Naive thymus-derived CD8-positive, alpha-beta T cell (primary cell): ENCODE measurements around the gene NEK7. TPM values are rescaled to one million over a fixed set of nuclear protein-coding genes. Genes with fewer than 3 reads are reported as not detected.
"Not testable (repeated sequence)": the region's sequence is repeated elsewhere in the genome, so short reads cannot be mapped to it uniquely, and the experiment has no call there.

Source experiments
- ATAC-seq, 2 donors: fragments of 150-1000 bp; cut with Tn5 transposase in 1 of 2; sonication (Bioruptor Pico), chemical (Tn5 transposase) in 1 of 2; 1 replicate in 1 of 2; 2 replicates in 1 of 2; pipeline ENCODE4 v1.10.0; 2021; ENCODE audit warnings: mild to moderate bottlenecking in 2 of 2, moderate library complexity in 2 of 2
- POLR2A ChIA-PET: fragments of 350-600 bp; sonication (Branson Sonifier 250); formaldehyde crosslinking; loops from one replicate; lab custom pipeline; 2021; ENCODE audit warnings: antibody characterized with exemption; lab: Charles Lee
- DNase-seq, 10 donors: peaks; one replicate each; pipeline versions ENCODE4 v3.0.0 to v3.0.0-alpha.2; 2020 to 2022
- H3K27ac Mint-ChIP-seq, 10 donors: one replicate each; pipeline ENCODE4 v1.8.0; 2020 to 2022; ENCODE audit warnings: mild to moderate bottlenecking in 10 of 10, mixed read lengths in 10 of 10, moderate library complexity in 4 of 10, inconsistent platforms in 1 of 10
- H3K27me3 Mint-ChIP-seq, 5 donors: one replicate each; pipeline ENCODE4 v1.8.0; 2021 to 2022; ENCODE audit warnings: mixed read lengths in 5 of 5
- H3K36me3 Mint-ChIP-seq, 3 donors: one replicate each; pipeline ENCODE4 v1.8.0; 2020 to 2022; ENCODE audit warnings: mixed read lengths in 3 of 3, mild to moderate bottlenecking in 2 of 3, inconsistent platforms in 1 of 3
- H3K4me1 Mint-ChIP-seq, 4 donors: one replicate each; pipeline ENCODE4 v1.8.0; 2021 to 2022; ENCODE audit warnings: mixed read lengths in 4 of 4
- H3K4me3 Mint-ChIP-seq, 10 donors: one replicate each; pipeline ENCODE4 v1.8.0; 2020 to 2022; ENCODE audit warnings: mild to moderate bottlenecking in 10 of 10, mixed read lengths in 10 of 10, moderate library complexity in 6 of 10, inconsistent platforms in 1 of 10
- H3K9me3 Mint-ChIP-seq, 9 donors: one replicate each; pipeline ENCODE4 v1.8.0; 2020 to 2022; ENCODE audit warnings: mixed read lengths in 9 of 9, mild to moderate bottlenecking in 3 of 9, inconsistent platforms in 1 of 9, moderate library complexity in 1 of 9
- polyA plus RNA-seq, 3 donors: library from polyadenylated mRNA; unstranded; fragments of 300-500 nt; fragmentation: Illumina TruSeq; gene quantifications; one replicate each; pipeline ENCODE4 v1.2.3, GENCODE V29; 2021
- total RNA-seq, 8 experiments: library from RNA in 2 of 8; stranded (reverse) in 2 of 8; gene quantifications; one replicate each; pipeline ENCODE4 v1.2.3 and lab custom pipeline; 2021 to 2026

The NEK7 gene
- total and polyA plus RNA-seq, 5 experiments from 2014 or later, result 21.6 to 58.2 (median 44.5) TPM

- H3K9me3 Mint-ChIP-seq, POLR2A ChIA-PET, H3K27me3 Mint-ChIP-seq, H3K4me3 Mint-ChIP-seq, DNase-seq, ATAC-seq: not testable (repeated sequence)
- H3K4me1 Mint-ChIP-seq, result peaks cover 14 to 24% (median 18%) of the 10 kb centered on the region in 4 donors
- H3K36me3 Mint-ChIP-seq, result peaks cover 10 to 63% (median 33%) of the 10 kb centered on the region in 3 donors
- H3K27ac Mint-ChIP-seq, result peak overlapping the region in 1 of 10 donors; percentile 20
Measured at GRCh38 chr1:198314817-198315216, 158.0 kb downstream of the NEK7 start.

DNA sequence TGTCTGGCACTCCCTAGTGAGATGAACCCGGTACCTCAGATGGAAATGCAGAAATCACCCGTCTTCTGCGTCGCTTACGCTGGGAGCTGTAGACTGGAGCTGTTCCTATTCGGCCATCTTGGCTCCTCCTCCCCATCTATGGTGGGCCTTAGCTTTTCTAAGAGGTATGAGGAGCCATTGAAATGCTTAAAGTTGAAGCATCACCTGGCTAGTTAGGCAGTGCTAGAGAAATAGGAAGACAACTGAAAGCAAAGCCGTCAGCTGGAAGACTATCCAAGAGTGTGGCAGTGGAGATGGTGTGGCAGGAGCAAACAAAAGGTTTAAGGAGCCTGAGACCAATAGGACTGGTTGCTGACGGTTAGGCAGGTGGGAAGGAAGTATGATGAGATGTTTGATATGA lies 158.5 kb downstream of the NEK7 start:
- H3K4me3 Mint-ChIP-seq, DNase-seq, ATAC-seq, POLR2A ChIA-PET, H3K27me3 Mint-ChIP-seq, H3K9me3 Mint-ChIP-seq: not testable (repeated sequence)
- Mint-ChIP-seq H3K4me1 (peaks cover 14 to 24% (median 18%) of the 10 kb centered on the region in 4 donors), H3K36me3 (peaks cover 10 to 62% (median 34%) of the 10 kb centered on the region in 3 donors), H3K27ac (peak overlapping the region in 7 of 10 donors; percentile 11 to 65 (median 35))

DNA sequence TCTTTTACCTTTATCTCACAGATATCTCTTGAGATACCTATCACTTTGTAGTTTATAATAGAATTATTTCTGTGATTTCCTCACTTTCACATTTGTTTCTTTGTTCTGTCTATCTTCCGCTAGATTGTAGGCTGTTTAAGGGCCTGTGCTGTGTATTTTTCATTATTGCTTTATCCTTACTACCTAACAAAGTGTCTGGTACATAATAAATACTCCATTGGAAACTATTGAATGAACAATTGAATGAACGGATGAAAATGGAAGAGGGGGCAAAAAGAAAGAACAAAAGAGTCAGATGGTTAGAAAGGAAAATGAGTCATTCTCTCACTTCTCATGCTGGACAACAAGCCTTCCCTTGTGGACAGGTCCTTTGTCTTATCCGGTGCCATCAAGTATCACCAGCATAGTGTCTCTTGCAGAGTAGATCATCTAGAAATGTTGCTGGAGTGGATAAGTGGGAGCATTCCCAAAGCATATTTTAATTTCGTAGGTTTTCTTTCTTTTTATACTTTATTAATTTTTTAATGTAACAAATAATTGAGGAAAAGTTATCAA lies 159.8 kb downstream of the NEK7 start:
- H3K4me1 Mint-ChIP-seq, result peaks cover 14 to 22% (median 18%) of the 10 kb centered on the region in 4 donors
- H3K9me3 Mint-ChIP-seq, result peaks cover 0 to 2% (median 0%) of the 10 kb centered on the region in 9 donors
- POLR2A ChIA-PET, result no interaction called here
- no peaks in the 10 kb centered on the region for H3K27me3 Mint-ChIP-seq
- H3K4me3 Mint-ChIP-seq, result no peak overlapping the region
- peak overlapping the region in 1 of 10 donors; percentile 16 for H3K27ac Mint-ChIP-seq
- H3K36me3 Mint-ChIP-seq, result peaks cover 18 to 67% (median 36%) of the 10 kb centered on the region in 3 donors
- no peak for DNase-seq
- no peak for ATAC-seq

DNA sequence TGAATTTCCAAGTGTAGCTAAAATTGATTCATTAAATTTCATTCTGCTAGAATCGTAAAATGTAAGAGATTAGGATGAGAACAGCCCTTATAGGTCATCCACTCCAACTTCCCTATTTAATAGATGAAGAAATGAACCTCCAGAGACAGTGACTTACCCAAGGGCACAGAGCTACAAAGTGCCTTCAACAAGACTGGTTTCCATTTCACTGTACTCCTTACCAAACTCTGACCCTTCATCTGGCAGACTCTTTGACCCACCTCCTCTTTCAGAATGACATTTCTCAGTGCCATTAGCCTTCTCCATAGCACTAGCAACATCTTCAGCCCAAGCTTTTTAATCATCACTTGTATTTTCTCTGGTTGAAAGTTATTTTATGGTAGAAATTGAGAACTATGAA lies 161.3 kb downstream of the NEK7 start:
- H3K27me3 Mint-ChIP-seq, result no peaks in the 10 kb centered on the region
- peak overlapping the region in 8 of 10 donors; percentile 0 to 56 (median 31) for H3K27ac Mint-ChIP-seq
- no peak overlapping the region for H3K4me3 Mint-ChIP-seq
- POLR2A ChIA-PET, result no interaction called here
- H3K9me3 Mint-ChIP-seq, result peaks cover 0 to 1% (median 0%) of the 10 kb centered on the region in 9 donors
- H3K36me3 Mint-ChIP-seq, result peaks cover 18 to 62% (median 35%) of the 10 kb centered on the region in 3 donors
- ATAC-seq (no peak), DNase-seq (no peak)
- H3K4me1 Mint-ChIP-seq, result peaks cover 14 to 20% (median 17%) of the 10 kb centered on the region in 4 donors

DNA sequence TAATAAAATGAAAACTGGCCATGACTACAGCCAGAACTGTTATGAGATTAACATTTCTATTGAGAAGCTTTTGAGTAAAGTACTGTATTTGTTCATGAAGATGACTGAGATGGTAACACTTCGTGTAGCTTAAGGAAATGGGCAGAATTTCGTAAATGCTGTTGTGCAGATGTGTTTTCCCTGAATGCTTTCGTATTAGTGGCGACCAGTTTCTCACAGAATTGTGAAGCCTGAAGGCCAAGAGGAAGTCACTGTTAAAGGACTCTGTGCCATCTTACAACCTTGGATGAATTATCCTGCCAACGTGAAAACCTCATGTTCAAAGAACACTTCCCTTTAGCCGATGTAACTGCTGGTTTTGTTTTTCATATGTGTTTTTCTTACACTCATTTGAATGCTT lies 164.0 kb downstream of the NEK7 start:
- H3K9me3 Mint-ChIP-seq, result peaks cover 0 to 2% (median 0%) of the 10 kb centered on the region in 9 donors
- peaks cover 8 to 13% (median 11%) of the 10 kb centered on the region in 4 donors for H3K4me1 Mint-ChIP-seq
- POLR2A ChIA-PET, result no interaction called here
- H3K4me3 Mint-ChIP-seq, result no peak overlapping the region
- no peak for ATAC-seq
- H3K27ac Mint-ChIP-seq, result peak overlapping the region in 1 of 10 donors; percentile 5
- DNase-seq, result no peak
- H3K27me3 Mint-ChIP-seq, result no peaks in the 10 kb centered on the region
- H3K36me3 Mint-ChIP-seq, result peaks cover 13 to 45% (median 30%) of the 10 kb centered on the region in 3 donors

GRCh38 chr1:198326232-198326631 lies 169.4 kb downstream of the NEK7 start:
- H3K4me1 Mint-ChIP-seq, result peaks cover 0 to 2% (median 0%) of the 10 kb centered on the region in 4 donors
- H3K27me3 Mint-ChIP-seq, result peaks cover 0 to 10% (median 4%) of the 10 kb centered on the region in 5 donors
- peak overlapping the region in 1 of 10 donors; percentile 5 for H3K27ac Mint-ChIP-seq
- H3K4me3 Mint-ChIP-seq, result no peak overlapping the region
- ATAC-seq (no peak), DNase-seq (no peak)
- H3K36me3 Mint-ChIP-seq, result peaks cover 0 to 7% (median 6%) of the 10 kb centered on the region in 3 donors
- peaks cover 0 to 2% (median 0%) of the 10 kb centered on the region in 9 donors for H3K9me3 Mint-ChIP-seq
- POLR2A ChIA-PET, result no interaction called here

- POLR2A ChIA-PET, result no interaction called here
- Mint-ChIP-seq H3K36me3 (peaks cover 0 to 6% (median 3%) of the 10 kb centered on the region in 3 donors), H3K27ac (no peak overlapping the region), H3K4me1 (peaks cover 0 to 2% (median 0%) of the 10 kb centered on the region in 4 donors), H3K4me3 (no peak overlapping the region), H3K9me3 (peaks cover 0 to 2% (median 0%) of the 10 kb centered on the region in 9 donors), H3K27me3 (peaks cover 0 to 11% (median 8%) of the 10 kb centered on the region in 5 donors)
- DNase-seq (no peak), ATAC-seq (no peak)
Measured at GRCh38 chr1:198326915-198327314, 170.1 kb downstream of the NEK7 start.

DNA sequence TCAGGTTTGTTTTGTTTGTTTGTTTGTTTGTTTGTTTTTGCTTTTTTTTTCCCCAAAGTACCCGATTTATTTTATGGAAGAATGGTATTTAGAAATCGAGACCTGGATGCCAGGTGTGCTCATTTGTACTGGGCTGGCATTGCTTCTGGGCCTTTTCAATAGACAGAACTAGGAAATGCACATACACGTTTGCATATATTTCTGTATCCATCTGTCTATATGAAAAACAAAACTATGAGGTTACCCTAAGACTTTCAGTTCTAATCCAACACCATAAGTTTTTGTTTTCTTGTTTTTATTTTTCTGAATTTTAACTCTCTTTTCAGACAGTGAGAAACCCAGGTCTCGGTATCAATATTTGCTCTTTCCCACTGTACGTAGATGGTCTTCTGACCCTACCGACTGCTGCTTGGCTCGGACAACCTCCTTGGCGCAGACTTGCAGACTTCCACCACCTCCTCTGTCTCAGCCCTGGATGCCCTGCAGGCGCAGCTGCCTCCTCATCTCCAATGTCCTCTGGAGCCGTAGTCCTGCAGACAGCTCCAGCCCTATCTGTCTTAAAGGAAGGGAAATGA lies 171.7 kb downstream of the NEK7 start:
- Mint-ChIP-seq H3K4me1 (peaks cover 0 to 2% (median 0%) of the 10 kb centered on the region in 4 donors), H3K27me3 (peaks cover 0 to 15% (median 10%) of the 10 kb centered on the region in 5 donors), H3K4me3 (no peak overlapping the region), H3K9me3 (peaks cover 0 to 2% (median 0%) of the 10 kb centered on the region in 9 donors), H3K36me3 (peaks cover 0 to 3% (median 0%) of the 10 kb centered on the region in 3 donors), H3K27ac (no peak overlapping the region)
- DNase-seq, result no peak
- no peak for ATAC-seq
- POLR2A ChIA-PET, result interaction anchor here (0.5 kb wide), 1 partner anchor 143 kb away, joined by 3 read pairs; no protein-coding TSS in a partner anchor

DNA sequence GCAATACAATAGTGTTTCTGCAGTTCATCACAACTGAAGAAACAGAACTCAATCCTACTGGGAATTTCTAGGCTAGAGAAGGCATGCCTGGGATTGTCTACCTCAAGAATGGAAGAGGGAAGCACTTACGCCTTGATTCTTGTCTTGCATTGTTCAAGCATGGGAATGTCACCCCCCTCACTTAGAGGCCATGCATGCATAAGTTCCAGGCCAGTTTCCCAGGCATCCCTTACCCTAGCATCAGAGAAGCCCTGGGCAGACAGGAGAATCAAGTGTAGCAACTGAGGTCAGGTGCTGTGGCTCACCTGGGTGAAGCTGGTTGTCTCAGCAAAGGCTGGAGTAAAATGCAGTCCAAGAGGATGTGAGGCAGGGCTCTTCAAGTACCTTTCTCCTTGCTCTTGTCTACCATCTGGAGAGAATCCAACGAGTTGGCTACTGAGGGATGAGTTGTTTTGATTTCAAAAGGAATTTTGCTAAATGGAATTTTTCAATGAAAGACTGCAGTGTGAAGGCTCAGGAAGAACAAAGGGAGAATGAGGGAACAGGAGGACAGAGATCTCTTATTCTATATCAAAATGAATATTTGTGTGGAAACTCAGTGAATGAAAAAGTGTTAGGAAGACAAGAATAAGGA lies 174.3 kb downstream of the NEK7 start:
- Mint-ChIP-seq H3K9me3 (peaks cover 0 to 4% (median 0%) of the 10 kb centered on the region in 9 donors), H3K27me3 (peaks cover 3 to 15% (median 10%) of the 10 kb centered on the region in 5 donors), H3K27ac (no peak overlapping the region), H3K4me3 (no peak overlapping the region), H3K4me1 (no peaks in the 10 kb centered on the region), H3K36me3 (no peaks in the 10 kb centered on the region)
- POLR2A ChIA-PET, result no interaction called here
- no peak for ATAC-seq
- no peak for DNase-seq

DNA sequence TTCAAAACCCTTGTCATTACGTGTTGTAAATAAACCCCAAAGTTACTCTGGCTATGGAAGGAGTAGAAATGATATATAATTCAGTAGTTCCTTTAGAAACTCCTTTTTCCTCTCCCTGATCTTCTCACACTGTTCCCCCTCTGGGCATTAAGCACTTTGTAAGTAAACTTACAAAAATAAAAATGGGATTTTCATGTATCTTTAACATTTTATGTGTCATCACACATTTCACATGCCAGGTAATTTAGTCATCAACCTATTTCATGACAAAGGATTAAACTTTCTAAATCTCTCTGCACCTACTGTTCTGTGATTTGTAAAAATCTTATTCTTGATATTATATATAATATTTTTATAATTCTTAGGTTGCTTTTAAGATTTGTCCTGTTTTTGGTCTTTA lies 176.9 kb downstream of the NEK7 start:
- no peak overlapping the region for H3K4me3 Mint-ChIP-seq
- POLR2A ChIA-PET, result no interaction called here
- no peak for ATAC-seq
- peaks cover 3 to 15% (median 10%) of the 10 kb centered on the region in 5 donors for H3K27me3 Mint-ChIP-seq
- no peak overlapping the region for H3K27ac Mint-ChIP-seq
- DNase-seq, result no peak
- peaks cover 0 to 11% (median 0%) of the 10 kb centered on the region in 9 donors for H3K9me3 Mint-ChIP-seq
- peaks cover 0 to 6% (median 0%) of the 10 kb centered on the region in 3 donors for H3K36me3 Mint-ChIP-seq
- H3K4me1 Mint-ChIP-seq, result no peaks in the 10 kb centered on the region

- DNase-seq, result no peak
- Mint-ChIP-seq H3K4me3 (no peak overlapping the region), H3K36me3 (peaks cover 0 to 6% (median 0%) of the 10 kb centered on the region in 3 donors), H3K27ac (no peak overlapping the region), H3K9me3 (peaks cover 0 to 11% (median 0%) of the 10 kb centered on the region in 9 donors), H3K4me1 (no peaks in the 10 kb centered on the region), H3K27me3 (peaks cover 3 to 11% (median 7%) of the 10 kb centered on the region in 5 donors)
- ATAC-seq, result no peak
- POLR2A ChIA-PET, result no interaction called here
Measured at GRCh38 chr1:198335663-198336062, 178.9 kb downstream of the NEK7 start.

- H3K27me3 Mint-ChIP-seq, result peaks cover 0 to 4% (median 0%) of the 10 kb centered on the region in 5 donors
- peaks cover 0 to 11% (median 0%) of the 10 kb centered on the region in 9 donors for H3K9me3 Mint-ChIP-seq
- H3K36me3 Mint-ChIP-seq, result peaks cover 0 to 6% (median 0%) of the 10 kb centered on the region in 3 donors
- H3K4me3 Mint-ChIP-seq, result no peak overlapping the region
- no peak for DNase-seq
- H3K27ac Mint-ChIP-seq, result no peak overlapping the region
- POLR2A ChIA-PET, result no interaction called here
- ATAC-seq, result no peak
- H3K4me1 Mint-ChIP-seq, result no peaks in the 10 kb centered on the region
Measured at GRCh38 chr1:198337886-198338285, 181.1 kb downstream of the NEK7 start.

DNA sequence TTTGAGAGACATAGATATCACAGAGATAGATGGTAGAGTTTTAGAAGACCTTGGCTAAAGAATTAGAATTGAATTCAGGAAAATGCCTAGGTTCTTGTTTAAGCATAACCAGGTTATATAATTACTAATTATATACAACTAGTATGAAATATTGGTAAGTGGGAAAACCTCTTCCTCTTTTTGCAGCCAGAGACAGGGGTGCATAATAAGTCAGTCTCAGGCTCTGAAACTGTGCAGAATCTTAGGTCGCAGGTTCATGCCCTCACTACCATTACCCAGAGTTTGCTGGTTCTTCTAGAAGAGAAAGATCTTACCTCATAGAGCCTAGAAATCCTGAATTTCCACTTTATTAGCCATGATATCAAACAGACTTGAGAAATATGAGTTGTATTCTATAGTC lies 183.3 kb downstream of the NEK7 start:
- no peak for DNase-seq
- POLR2A ChIA-PET, result no interaction called here
- peaks cover 0 to 11% (median 0%) of the 10 kb centered on the region in 9 donors for H3K9me3 Mint-ChIP-seq
- H3K4me3 Mint-ChIP-seq, result no peak overlapping the region
- no peak overlapping the region for H3K27ac Mint-ChIP-seq
- peaks cover 0 to 4% (median 0%) of the 10 kb centered on the region in 5 donors for H3K27me3 Mint-ChIP-seq
- H3K36me3 Mint-ChIP-seq, result peaks cover 0 to 6% (median 0%) of the 10 kb centered on the region in 3 donors
- H3K4me1 Mint-ChIP-seq, result no peaks in the 10 kb centered on the region
- no peak for ATAC-seq
